Measurements from ENCODE around the gene SLC25A19. TPM values are rescaled to one million over a fixed set of nuclear protein-coding genes. Genes with fewer than 3 reads are reported as not detected.
A peak's percentile ranks its signal among the peaks of the same experiment; 100 is the strongest.

The SLC25A19 gene
- total RNA-seq, 1 experiment from 2014 or later, result 29.0 TPM

DNA sequence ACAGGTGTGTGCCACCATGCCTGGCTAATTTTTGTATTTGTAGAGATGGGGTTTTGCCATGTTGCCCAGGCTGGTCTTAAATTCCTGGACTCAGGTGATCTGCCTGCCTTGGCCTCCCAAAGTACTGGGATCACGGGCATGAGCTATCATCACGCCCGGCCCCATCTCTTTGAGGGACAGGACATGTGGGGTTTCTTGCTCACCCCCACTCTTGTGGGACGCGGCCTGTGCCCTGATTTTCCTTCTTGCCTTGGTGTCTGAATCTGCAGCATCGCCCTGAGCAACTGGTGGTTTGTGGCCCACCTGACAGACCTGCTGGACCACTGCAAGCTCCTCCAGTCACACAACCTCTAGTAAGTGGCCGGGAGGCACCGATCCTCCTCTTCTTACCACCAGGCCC, 58.2 kb downstream of the SLC25A19 start:
- no peaks in the 10 kb centered on the region for H3K9me3 ChIP-seq (ENCODE audit: control insufficient read depth, insufficient read depth, low read depth, low read length)
- no peaks in the 10 kb centered on the region for H3K27me3 ChIP-seq (ENCODE audit: control insufficient read depth, insufficient read depth, low read length)
- TF ChIP-seq, protein P1, sequence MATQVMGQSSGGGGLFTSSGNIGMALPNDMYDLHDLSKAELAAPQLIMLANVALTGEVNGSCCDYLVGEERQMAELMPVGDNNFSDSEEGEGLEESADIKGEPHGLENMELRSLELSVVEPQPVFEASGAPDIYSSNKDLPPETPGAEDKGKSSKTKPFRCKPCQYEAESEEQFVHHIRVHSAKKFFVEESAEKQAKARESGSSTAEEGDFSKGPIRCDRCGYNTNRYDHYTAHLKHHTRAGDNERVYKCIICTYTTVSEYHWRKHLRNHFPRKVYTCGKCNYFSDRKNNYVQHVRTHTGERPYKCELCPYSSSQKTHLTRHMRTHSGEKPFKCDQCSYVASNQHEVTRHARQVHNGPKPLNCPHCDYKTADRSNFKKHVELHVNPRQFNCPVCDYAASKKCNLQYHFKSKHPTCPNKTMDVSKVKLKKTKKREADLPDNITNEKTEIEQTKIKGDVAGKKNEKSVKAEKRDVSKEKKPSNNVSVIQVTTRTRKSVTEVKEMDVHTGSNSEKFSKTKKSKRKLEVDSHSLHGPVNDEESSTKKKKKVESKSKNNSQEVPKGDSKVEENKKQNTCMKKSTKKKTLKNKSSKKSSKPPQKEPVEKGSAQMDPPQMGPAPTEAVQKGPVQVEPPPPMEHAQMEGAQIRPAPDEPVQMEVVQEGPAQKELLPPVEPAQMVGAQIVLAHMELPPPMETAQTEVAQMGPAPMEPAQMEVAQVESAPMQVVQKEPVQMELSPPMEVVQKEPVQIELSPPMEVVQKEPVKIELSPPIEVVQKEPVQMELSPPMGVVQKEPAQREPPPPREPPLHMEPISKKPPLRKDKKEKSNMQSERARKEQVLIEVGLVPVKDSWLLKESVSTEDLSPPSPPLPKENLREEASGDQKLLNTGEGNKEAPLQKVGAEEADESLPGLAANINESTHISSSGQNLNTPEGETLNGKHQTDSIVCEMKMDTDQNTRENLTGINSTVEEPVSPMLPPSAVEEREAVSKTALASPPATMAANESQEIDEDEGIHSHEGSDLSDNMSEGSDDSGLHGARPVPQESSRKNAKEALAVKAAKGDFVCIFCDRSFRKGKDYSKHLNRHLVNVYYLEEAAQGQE (IDR thresholded peaks at IDR 0.05; ENCODE audit: insufficient read depth in 1 of 2, low read depth in 2 of 2, low read length in 1 of 2), result no peak
- TF ChIP-seq SIN3A (IDR thresholded peaks at IDR 0.05; ENCODE audit: borderline replicate concordance, insufficient read depth, low read depth, low read length), result no peak
- no peak for TF ChIP-seq POLR2AphosphoS5 (IDR thresholded peaks at IDR 0.05; ENCODE audit: low read depth, low read length)
- TF ChIP-seq TCF7L2 (IDR thresholded peaks at IDR 0.05; ENCODE audit: low read depth, low read length), result no peak
- TF ChIP-seq, protein P2, sequence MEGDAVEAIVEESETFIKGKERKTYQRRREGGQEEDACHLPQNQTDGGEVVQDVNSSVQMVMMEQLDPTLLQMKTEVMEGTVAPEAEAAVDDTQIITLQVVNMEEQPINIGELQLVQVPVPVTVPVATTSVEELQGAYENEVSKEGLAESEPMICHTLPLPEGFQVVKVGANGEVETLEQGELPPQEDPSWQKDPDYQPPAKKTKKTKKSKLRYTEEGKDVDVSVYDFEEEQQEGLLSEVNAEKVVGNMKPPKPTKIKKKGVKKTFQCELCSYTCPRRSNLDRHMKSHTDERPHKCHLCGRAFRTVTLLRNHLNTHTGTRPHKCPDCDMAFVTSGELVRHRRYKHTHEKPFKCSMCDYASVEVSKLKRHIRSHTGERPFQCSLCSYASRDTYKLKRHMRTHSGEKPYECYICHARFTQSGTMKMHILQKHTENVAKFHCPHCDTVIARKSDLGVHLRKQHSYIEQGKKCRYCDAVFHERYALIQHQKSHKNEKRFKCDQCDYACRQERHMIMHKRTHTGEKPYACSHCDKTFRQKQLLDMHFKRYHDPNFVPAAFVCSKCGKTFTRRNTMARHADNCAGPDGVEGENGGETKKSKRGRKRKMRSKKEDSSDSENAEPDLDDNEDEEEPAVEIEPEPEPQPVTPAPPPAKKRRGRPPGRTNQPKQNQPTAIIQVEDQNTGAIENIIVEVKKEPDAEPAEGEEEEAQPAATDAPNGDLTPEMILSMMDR (IDR thresholded peaks at IDR 0.05), result no peak
- CTCF ChIA-PET, result interaction anchor here (0.6 to 1.6 kb wide), 2 partner anchors 9 to 262 kb away, joined by 3 to 5 read pairs; no protein-coding TSS in a partner anchor
- no peak overlapping the region for H3K4me3 ChIP-seq (ENCODE audit: low read depth in 2 of 2, low read length in 2 of 2)
- intact Hi-C loops (cut with micrococcal nuclease; ENCODE audit: unreplicated experiment), result no loop called here
- DNase-seq (ENCODE audit: low read depth, low spot score), result no peak
- no peak overlapping the region for H3K27ac ChIP-seq (ENCODE audit: low read length)
- H3K4me1 ChIP-seq (ENCODE audit: control insufficient read depth, insufficient read depth, low read length), result no peaks in the 10 kb centered on the region
- H3K36me3 ChIP-seq (ENCODE audit: control insufficient read depth, insufficient read depth, low read length), result peaks cover 14% of the 10 kb centered on the region
- no TSS peak for BruUV-seq (replicated peaks)
- no peak for ATAC-seq
- in situ Hi-C loops (cut with HindIII; ENCODE audit: low pct_unique_long_range_greater_than_20kb, low sequenced_read_pairs), result no loop called here
- POLR2A ChIA-PET, result no interaction called here

DNA sequence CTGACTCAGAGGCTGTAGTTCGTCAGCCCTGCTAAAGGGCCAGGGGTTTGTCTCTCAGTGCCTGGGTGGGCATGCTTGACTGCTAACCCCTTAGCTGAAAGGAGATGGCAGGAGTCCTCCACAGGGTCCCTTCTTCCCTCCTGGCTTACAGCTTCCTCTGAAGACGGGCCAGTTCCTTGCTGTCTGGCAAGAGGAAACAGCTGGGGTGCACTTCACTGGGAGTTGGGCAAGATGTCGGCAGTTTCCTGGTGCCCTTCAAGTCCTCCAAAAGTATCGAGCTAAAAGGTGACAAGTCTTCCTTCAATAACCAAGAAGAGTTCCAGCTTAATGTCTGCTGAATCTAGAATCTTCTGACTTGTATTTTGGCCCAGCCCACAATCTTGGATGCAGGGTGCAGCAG, 60.4 kb downstream of the SLC25A19 start:
- ATAC-seq (no peak), DNase-seq (ENCODE audit: low read depth, low spot score) (no peak)
- Histone ChIP-seq H3K36me3 (ENCODE audit: control insufficient read depth, insufficient read depth, low read length) (peaks cover 20% of the 10 kb centered on the region), H3K9me3 (ENCODE audit: control insufficient read depth, insufficient read depth, low read depth, low read length) (no peaks in the 10 kb centered on the region), H3K27me3 (ENCODE audit: control insufficient read depth, insufficient read depth, low read length) (no peaks in the 10 kb centered on the region), H3K4me1 (ENCODE audit: control insufficient read depth, insufficient read depth, low read length) (no peaks in the 10 kb centered on the region), H3K27ac (ENCODE audit: low read length) (no peak overlapping the region), H3K4me3 (ENCODE audit: low read depth in 2 of 2, low read length in 2 of 2) (no peak overlapping the region)
- in situ Hi-C loops (cut with HindIII; ENCODE audit: low pct_unique_long_range_greater_than_20kb, low sequenced_read_pairs) (no loop called here), intact Hi-C loops (cut with micrococcal nuclease; ENCODE audit: unreplicated experiment) (no loop called here)
- CTCF ChIA-PET, result no interaction called here
- POLR2A ChIA-PET, result no interaction called here
- TF ChIP-seq, protein P2 (IDR thresholded peaks at IDR 0.05), result no peak
- no TSS peak for BruUV-seq (replicated peaks)

GRCh38 chr17:75228305-75228704, 60.9 kb downstream of the SLC25A19 start:
- peaks cover 20% of the 10 kb centered on the region for H3K36me3 ChIP-seq (ENCODE audit: control insufficient read depth, insufficient read depth, low read length)

More at GRCh38 chr17:75228305-75228704, 60.9 kb downstream of the SLC25A19 start:
- Histone ChIP-seq H3K9me3 (ENCODE audit: control insufficient read depth, insufficient read depth, low read depth, low read length) (no peaks in the 10 kb centered on the region), H3K4me1 (ENCODE audit: control insufficient read depth, insufficient read depth, low read length) (no peaks in the 10 kb centered on the region), H3K4me3 (ENCODE audit: low read depth in 2 of 2, low read length in 2 of 2) (no peak overlapping the region), H3K27ac (ENCODE audit: low read length) (no peak overlapping the region), H3K27me3 (ENCODE audit: control insufficient read depth, insufficient read depth, low read length) (no peaks in the 10 kb centered on the region)
- intact Hi-C loops (cut with micrococcal nuclease; ENCODE audit: unreplicated experiment) (no loop called here), in situ Hi-C loops (cut with HindIII; ENCODE audit: low pct_unique_long_range_greater_than_20kb, low sequenced_read_pairs) (no loop called here)
- TF ChIP-seq POLR2AphosphoS5 (IDR thresholded peaks at IDR 0.05; ENCODE audit: low read depth, low read length) (no peak), TCF7L2 (IDR thresholded peaks at IDR 0.05; ENCODE audit: low read depth, low read length) (no peak), SIN3A (IDR thresholded peaks at IDR 0.05; ENCODE audit: borderline replicate concordance, insufficient read depth, low read depth, low read length) (no peak)
- TF ChIP-seq, protein P1 (IDR thresholded peaks at IDR 0.05; ENCODE audit: insufficient read depth in 1 of 2, low read depth in 2 of 2, low read length in 1 of 2), result no peak
- no peak for ATAC-seq
- POLR2A ChIA-PET, result no interaction called here
- CTCF ChIA-PET, result no interaction called here
- no peak for DNase-seq (ENCODE audit: low read depth, low spot score)
- BruUV-seq (replicated peaks), result TSS peak; percentile 40
